Measurements from ENCODE around the gene ZCCHC24.

DNA sequence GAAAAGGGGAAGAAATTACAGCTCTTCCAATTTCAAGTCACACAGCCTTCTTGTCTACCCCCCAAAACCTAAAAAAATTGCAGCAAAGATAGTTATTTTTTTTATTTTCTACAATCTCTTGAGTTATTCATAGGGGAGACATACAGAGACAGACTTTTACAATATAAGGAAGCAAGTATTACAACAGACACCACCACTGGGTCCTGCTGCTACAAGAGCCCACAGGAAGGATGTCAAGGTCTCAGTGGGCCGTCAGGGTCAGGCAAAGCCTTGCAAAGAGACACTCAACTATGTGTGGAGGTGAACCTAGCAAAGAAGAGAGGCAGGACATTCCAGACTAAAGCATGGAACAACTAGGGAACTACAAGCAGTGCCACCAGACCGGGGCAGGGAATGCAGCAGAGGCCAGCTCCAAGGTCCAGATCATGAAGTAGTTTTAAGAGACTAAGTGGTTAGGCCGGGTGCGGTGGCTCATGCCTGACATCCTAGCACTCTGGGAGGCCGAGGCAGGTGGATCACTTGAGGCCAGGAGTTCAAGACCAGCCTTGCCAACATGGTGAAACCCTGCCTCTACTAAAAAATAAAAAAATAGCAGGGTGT is 28.2 kb upstream of the ZCCHC24 start:
- TF ChIP-seq, protein P1, sequence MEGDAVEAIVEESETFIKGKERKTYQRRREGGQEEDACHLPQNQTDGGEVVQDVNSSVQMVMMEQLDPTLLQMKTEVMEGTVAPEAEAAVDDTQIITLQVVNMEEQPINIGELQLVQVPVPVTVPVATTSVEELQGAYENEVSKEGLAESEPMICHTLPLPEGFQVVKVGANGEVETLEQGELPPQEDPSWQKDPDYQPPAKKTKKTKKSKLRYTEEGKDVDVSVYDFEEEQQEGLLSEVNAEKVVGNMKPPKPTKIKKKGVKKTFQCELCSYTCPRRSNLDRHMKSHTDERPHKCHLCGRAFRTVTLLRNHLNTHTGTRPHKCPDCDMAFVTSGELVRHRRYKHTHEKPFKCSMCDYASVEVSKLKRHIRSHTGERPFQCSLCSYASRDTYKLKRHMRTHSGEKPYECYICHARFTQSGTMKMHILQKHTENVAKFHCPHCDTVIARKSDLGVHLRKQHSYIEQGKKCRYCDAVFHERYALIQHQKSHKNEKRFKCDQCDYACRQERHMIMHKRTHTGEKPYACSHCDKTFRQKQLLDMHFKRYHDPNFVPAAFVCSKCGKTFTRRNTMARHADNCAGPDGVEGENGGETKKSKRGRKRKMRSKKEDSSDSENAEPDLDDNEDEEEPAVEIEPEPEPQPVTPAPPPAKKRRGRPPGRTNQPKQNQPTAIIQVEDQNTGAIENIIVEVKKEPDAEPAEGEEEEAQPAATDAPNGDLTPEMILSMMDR (IDR thresholded peaks at IDR 0.05), result no peak
- TF ChIP-seq POLR2A (IDR thresholded peaks at IDR 0.05), result no peak

Measured in Peyer's patch (tissue), 4 donors.